Measurements from ENCODE around the gene PARVB.

- TF ChIP-seq POLR2A (IDR thresholded peaks at IDR 0.05; ENCODE audit: extremely low read depth, insufficient read length), result no peak
- TF ChIP-seq CTCF (IDR thresholded peaks at IDR 0.05; ENCODE audit: low read depth, low read length), result no peak
- no peak for TF ChIP-seq MAX (IDR thresholded peaks at IDR 0.05; ENCODE audit: low read depth, low read length)
- no peak for TF ChIP-seq MYC (IDR thresholded peaks at IDR 0.05; ENCODE audit: low read depth, low read length)
Measured at GRCh38 chr22:44074337-44074984, 50.4 kb downstream of the PARVB start.
